ENCODE data around the gene PARP15. TPM values are rescaled to one million over a fixed set of nuclear protein-coding genes. Genes with fewer than 3 reads are reported as not detected.

The PARP15 gene
- total RNA-seq, 1 experiment from 2014 or later: 0.15 TPM

DNA sequence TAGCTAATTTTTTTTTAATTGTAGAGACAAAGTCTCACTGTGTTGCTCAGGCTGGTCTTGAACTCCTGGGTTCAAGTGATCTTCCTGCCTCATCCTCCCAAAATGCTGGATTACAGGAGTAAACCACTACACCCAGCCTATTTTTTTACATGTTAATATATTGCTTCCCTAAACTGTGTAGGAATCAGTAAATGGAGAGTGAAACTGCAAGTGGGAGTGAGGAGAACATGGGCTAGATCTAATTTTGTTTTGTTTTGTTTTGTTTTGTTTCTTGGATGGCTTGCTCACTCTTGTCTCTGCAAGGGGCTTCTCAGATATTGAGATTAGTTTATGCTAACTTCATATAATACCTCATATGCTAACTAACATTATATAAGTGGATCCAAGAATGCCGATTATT lies 31.5 kb downstream of the PARP15 start:
- Mint-ChIP-seq H3K4me1 (no peaks in the 10 kb centered on the region), H3K4me3 (no peak overlapping the region), H3K36me3 (no peaks in the 10 kb centered on the region), H3K27ac (no peak overlapping the region), H3K27me3 (ENCODE audit: low read depth) (no peaks in the 10 kb centered on the region), H3K9me3 (no peaks in the 10 kb centered on the region)
- ChIA-PET CTCF (no interaction called here), POLR2A (no interaction called here)
- no peak for TF ChIP-seq GRHL2 (CRISPR knock-in tag; IDR thresholded peaks at IDR 0.05; ENCODE audit: insufficient replicate concordance, severe bottlenecking)
- no peak for TF ChIP-seq NFE2L1 (CRISPR knock-in tag; IDR thresholded peaks at IDR 0.05)
- TF ChIP-seq, protein P1, sequence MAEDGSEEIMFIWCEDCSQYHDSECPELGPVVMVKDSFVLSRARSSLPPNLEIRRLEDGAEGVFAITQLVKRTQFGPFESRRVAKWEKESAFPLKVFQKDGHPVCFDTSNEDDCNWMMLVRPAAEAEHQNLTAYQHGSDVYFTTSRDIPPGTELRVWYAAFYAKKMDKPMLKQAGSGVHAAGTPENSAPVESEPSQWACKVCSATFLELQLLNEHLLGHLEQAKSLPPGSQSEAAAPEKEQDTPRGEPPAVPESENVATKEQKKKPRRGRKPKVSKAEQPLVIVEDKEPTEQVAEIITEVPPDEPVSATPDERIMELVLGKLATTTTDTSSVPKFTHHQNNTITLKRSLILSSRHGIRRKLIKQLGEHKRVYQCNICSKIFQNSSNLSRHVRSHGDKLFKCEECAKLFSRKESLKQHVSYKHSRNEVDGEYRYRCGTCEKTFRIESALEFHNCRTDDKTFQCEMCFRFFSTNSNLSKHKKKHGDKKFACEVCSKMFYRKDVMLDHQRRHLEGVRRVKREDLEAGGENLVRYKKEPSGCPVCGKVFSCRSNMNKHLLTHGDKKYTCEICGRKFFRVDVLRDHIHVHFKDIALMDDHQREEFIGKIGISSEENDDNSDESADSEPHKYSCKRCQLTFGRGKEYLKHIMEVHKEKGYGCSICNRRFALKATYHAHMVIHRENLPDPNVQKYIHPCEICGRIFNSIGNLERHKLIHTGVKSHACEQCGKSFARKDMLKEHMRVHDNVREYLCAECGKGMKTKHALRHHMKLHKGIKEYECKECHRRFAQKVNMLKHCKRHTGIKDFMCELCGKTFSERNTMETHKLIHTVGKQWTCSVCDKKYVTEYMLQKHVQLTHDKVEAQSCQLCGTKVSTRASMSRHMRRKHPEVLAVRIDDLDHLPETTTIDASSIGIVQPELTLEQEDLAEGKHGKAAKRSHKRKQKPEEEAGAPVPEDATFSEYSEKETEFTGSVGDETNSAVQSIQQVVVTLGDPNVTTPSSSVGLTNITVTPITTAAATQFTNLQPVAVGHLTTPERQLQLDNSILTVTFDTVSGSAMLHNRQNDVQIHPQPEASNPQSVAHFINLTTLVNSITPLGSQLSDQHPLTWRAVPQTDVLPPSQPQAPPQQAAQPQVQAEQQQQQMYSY (CRISPR knock-in tag; IDR thresholded peaks at IDR 0.05): no peak
- TF ChIP-seq CREM (CRISPR knock-in tag; IDR thresholded peaks at IDR 0.05): no peak
- DNase-seq (ENCODE audit: low spot score): no peak
- no peak for ATAC-seq

DNA sequence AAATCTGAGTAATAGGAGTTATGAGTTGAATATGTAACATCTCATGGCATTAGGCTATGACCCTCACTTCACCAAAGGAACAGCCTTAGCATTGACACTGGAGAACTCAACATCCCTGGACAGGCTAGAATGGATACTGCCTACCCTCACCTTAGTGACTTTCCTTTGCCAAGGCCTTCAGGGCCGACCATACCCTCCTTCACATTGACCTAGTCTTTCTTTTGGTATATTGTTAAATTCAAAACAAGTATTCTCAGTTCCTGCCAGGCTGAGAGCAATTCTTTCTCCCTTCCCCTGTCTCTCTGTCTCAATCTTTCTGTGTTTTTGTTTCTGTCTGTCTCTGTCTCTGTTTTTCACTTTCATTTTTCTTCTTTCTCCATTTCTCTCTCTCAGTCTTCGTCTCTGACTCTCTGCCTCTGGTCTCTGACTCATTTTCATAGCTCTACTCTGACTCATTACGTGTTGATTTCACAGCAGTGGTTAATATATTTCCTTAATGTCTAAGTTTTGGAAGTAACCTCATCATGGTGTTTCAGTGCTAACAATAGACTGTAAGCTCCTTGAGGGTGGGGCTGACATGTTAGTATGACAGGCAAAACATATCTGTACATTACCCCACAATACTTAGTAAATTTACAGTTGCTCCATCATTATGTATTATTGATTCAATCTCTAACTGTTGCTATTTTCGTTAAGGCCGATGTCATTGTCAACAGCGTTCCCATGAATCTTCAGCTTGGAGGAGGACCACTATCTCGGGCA lies 32.5 kb downstream of the PARP15 start:
- no peak for DNase-seq (ENCODE audit: low spot score)
- POLR2A ChIA-PET: no interaction called here
- Mint-ChIP-seq H3K9me3 (no peaks in the 10 kb centered on the region), H3K4me3 (no peak overlapping the region), H3K27me3 (ENCODE audit: low read depth) (no peaks in the 10 kb centered on the region), H3K36me3 (no peaks in the 10 kb centered on the region), H3K27ac (no peak overlapping the region), H3K4me1 (peaks cover 2% of the 10 kb centered on the region)
- no peak for ATAC-seq
- CTCF ChIA-PET: interaction anchor here (0.8 kb wide), 1 partner anchor 69 kb away, joined by 3 read pairs; no protein-coding TSS in a partner anchor
- TF ChIP-seq, protein P2, sequence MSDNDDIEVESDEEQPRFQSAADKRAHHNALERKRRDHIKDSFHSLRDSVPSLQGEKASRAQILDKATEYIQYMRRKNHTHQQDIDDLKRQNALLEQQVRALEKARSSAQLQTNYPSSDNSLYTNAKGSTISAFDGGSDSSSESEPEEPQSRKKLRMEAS (CRISPR knock-in tag; IDR thresholded peaks at IDR 0.05): no peak
- TF ChIP-seq, protein P3, sequence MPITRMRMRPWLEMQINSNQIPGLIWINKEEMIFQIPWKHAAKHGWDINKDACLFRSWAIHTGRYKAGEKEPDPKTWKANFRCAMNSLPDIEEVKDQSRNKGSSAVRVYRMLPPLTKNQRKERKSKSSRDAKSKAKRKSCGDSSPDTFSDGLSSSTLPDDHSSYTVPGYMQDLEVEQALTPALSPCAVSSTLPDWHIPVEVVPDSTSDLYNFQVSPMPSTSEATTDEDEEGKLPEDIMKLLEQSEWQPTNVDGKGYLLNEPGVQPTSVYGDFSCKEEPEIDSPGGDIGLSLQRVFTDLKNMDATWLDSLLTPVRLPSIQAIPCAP (CRISPR knock-in tag; IDR thresholded peaks at IDR 0.05): no peak
- TF ChIP-seq HMGA2 (CRISPR knock-in tag; IDR thresholded peaks at IDR 0.05) (no peak), ZNF416 (CRISPR knock-in tag; IDR thresholded peaks at IDR 0.05) (no peak), RELA (CRISPR knock-in tag; IDR thresholded peaks at IDR 0.05; ENCODE audit: borderline replicate concordance) (no peak), TEAD4 (CRISPR knock-in tag; IDR thresholded peaks at IDR 0.05) (no peak), ZNF396 (CRISPR knock-in tag; IDR thresholded peaks at IDR 0.05; ENCODE audit: borderline replicate concordance) (no peak), ZNF423 (CRISPR knock-in tag; IDR thresholded peaks at IDR 0.05) (no peak), NFYB (CRISPR knock-in tag; conservative IDR thresholded peaks at IDR 0.05; ENCODE audit: low read depth) (no peak), IRF2 (CRISPR knock-in tag; IDR thresholded peaks at IDR 0.05; ENCODE audit: borderline replicate concordance, low read depth) (no peak)
- TF ChIP-seq, protein P1 (CRISPR knock-in tag; IDR thresholded peaks at IDR 0.05): no peak
- TF ChIP-seq, protein P4, sequence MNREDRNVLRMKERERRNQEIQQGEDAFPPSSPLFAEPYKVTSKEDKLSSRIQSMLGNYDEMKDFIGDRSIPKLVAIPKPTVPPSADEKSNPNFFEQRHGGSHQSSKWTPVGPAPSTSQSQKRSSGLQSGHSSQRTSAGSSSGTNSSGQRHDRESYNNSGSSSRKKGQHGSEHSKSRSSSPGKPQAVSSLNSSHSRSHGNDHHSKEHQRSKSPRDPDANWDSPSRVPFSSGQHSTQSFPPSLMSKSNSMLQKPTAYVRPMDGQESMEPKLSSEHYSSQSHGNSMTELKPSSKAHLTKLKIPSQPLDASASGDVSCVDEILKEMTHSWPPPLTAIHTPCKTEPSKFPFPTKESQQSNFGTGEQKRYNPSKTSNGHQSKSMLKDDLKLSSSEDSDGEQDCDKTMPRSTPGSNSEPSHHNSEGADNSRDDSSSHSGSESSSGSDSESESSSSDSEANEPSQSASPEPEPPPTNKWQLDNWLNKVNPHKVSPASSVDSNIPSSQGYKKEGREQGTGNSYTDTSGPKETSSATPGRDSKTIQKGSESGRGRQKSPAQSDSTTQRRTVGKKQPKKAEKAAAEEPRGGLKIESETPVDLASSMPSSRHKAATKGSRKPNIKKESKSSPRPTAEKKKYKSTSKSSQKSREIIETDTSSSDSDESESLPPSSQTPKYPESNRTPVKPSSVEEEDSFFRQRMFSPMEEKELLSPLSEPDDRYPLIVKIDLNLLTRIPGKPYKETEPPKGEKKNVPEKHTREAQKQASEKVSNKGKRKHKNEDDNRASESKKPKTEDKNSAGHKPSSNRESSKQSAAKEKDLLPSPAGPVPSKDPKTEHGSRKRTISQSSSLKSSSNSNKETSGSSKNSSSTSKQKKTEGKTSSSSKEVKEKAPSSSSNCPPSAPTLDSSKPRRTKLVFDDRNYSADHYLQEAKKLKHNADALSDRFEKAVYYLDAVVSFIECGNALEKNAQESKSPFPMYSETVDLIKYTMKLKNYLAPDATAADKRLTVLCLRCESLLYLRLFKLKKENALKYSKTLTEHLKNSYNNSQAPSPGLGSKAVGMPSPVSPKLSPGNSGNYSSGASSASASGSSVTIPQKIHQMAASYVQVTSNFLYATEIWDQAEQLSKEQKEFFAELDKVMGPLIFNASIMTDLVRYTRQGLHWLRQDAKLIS (CRISPR knock-in tag; IDR thresholded peaks at IDR 0.05; ENCODE audit: borderline replicate concordance): no peak
- TF ChIP-seq, protein P5, sequence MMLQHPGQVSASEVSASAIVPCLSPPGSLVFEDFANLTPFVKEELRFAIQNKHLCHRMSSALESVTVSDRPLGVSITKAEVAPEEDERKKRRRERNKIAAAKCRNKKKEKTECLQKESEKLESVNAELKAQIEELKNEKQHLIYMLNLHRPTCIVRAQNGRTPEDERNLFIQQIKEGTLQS (CRISPR knock-in tag; conservative IDR thresholded peaks at IDR 0.05): no peak
- TF ChIP-seq, protein P6, sequence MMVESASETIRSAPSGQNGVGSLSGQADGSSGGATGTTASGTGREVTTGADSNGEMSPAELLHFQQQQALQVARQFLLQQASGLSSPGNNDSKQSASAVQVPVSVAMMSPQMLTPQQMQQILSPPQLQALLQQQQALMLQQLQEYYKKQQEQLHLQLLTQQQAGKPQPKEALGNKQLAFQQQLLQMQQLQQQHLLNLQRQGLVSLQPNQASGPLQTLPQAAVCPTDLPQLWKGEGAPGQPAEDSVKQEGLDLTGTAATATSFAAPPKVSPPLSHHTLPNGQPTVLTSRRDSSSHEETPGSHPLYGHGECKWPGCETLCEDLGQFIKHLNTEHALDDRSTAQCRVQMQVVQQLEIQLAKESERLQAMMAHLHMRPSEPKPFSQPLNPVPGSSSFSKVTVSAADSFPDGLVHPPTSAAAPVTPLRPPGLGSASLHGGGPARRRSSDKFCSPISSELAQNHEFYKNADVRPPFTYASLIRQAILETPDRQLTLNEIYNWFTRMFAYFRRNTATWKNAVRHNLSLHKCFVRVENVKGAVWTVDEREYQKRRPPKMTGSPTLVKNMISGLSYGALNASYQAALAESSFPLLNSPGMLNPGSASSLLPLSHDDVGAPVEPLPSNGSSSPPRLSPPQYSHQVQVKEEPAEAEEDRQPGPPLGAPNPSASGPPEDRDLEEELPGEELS (CRISPR knock-in tag; IDR thresholded peaks at IDR 0.05): no peak

All from WTC11 (cell line).